Femur (tissue), 1 donor: ENCODE measurements around the gene MVB12A.

Experiments
- DNase-seq: peaks from one replicate; pipeline ENCODE4 v3.0.0-alpha.2; 2017

MVB12A gene

GRCh38 chr19:17447704-17448130 lies 27.9 kb downstream of the MVB12A start:
- DNase-seq, result no peak

GRCh38 chr19:17448131-17448967 lies 28.5 kb downstream of the MVB12A start, which contains the start of gene TMEM221:
TSS of gene TMEM221 (minus strand) at chr19:17448668. CDS start at chr19:17448462, 206 bp downstream.
- peak; percentile 62 for DNase-seq

GRCh38 chr19:17450264-17451075 lies 30.6 kb downstream of the MVB12A start:
- no peak for DNase-seq

GRCh38 chr19:17451820-17452219 lies 32.0 kb downstream of the MVB12A start:
- DNase-seq, result no peak

GRCh38 chr19:17454576-17455071 lies 34.8 kb downstream of the MVB12A start:
- DNase-seq, result no peak

- no peak for DNase-seq
These were observed 35.7 kb downstream of the MVB12A start for GRCh38 chr19:17455308-17456123.

- no peak for DNase-seq
These were observed 36.3 kb downstream of the MVB12A start for GRCh38 chr19:17456127-17456526.

- no peak for DNase-seq
These were observed 37.8 kb downstream of the MVB12A start for GRCh38 chr19:17457616-17458015.

GRCh38 chr19:17458970-17459369 lies 39.1 kb downstream of the MVB12A start:
- no peak for DNase-seq

GRCh38 chr19:17460372-17461230 lies 40.8 kb downstream of the MVB12A start, which contains the start of gene NXNL1:
TSS of gene NXNL1 (minus strand) at chr19:17460926. CDS start at chr19:17460869, 57 bp downstream.
- DNase-seq, result no peak

- DNase-seq, result no peak
These were observed 46.6 kb downstream of the MVB12A start for GRCh38 chr19:17466487-17466850.

- no peak for DNase-seq
These were observed 47.8 kb downstream of the MVB12A start for GRCh38 chr19:17467471-17468301.

- DNase-seq, result no peak
These were observed 48.6 kb downstream of the MVB12A start for GRCh38 chr19:17468302-17469091.

GRCh38 chr19:17469092-17469480 lies 49.2 kb downstream of the MVB12A start:
- no peak for DNase-seq

- peak; percentile 95 for DNase-seq
These were observed 49.7 kb downstream of the MVB12A start for GRCh38 chr19:17469481-17470067.

- peak; percentile 99 for DNase-seq
These were observed 50.4 kb downstream of the MVB12A start, which contains the start of gene SLC27A1 for GRCh38 chr19:17470068-17470841. TSS of gene SLC27A1 (plus strand) at chr19:17470524. CDS start at chr19:17470541, 17 bp downstream.

- DNase-seq, result no peak
These were observed 51.7 kb downstream of the MVB12A start for GRCh38 chr19:17471410-17472125.

GRCh38 chr19:17473041-17473440 lies 53.2 kb downstream of the MVB12A start:
- DNase-seq, result no peak
